Neural progenitor cell (in vitro differentiated cells): ENCODE results near the gene ADRA2C.

ENCODE experiments used
- EZH2 ChIP-seq: fragments of 200-600 bp; sonication (generic); IDR thresholded peaks from 2 replicates; pipeline ENCODE4 v1.6.1; 2017; ENCODE audit warnings: antibody characterized with exemption, mild to moderate bottlenecking, moderate library complexity
- TF ChIP-seq, protein P1 (sequence below): fragments of 200-600 bp; sonication (generic); IDR thresholded peaks from 2 replicates; pipeline ENCODE4 v1.5.1; 2017; ENCODE audit warnings: antibody characterized with exemption, mild to moderate bottlenecking

DNA sequence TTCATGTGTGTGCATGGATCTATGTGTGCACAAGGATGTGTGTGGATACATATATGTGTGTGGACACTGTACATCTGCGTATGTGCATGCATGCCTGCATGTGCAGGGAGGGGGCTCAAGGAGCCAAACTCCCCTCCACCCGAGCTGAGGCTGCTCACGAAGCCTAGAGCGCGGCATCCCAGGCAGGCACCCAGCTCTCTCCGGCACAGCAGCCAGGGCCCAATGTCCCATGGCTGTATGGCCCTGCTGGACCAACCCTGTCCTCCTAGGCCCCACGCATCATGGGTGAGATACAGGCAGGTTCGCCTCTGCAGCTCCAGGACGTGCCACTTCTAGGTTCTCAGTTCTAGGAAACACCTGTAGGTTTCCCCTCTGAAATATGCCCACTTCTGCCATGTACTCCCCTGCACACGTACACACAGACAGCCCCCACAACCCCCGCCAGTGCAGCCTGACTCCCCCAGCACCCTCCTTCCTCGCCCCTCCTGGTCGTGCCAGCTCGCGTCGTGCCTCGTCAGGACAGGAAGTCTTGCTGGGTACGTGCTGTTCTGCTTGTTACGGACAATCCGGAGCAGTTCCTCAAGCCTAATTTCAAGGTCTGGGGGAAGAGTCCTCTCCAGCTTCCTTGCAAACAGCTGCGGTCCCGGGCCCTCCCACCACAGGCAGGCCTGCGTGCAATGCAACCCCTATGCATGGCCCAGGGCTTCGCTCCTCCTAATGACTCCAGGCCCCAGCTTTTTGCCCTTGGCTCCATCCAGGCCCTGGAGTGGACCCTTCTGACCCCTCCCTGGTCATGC, 3.2 kb upstream of the ADRA2C start:
- TF ChIP-seq, protein P1, sequence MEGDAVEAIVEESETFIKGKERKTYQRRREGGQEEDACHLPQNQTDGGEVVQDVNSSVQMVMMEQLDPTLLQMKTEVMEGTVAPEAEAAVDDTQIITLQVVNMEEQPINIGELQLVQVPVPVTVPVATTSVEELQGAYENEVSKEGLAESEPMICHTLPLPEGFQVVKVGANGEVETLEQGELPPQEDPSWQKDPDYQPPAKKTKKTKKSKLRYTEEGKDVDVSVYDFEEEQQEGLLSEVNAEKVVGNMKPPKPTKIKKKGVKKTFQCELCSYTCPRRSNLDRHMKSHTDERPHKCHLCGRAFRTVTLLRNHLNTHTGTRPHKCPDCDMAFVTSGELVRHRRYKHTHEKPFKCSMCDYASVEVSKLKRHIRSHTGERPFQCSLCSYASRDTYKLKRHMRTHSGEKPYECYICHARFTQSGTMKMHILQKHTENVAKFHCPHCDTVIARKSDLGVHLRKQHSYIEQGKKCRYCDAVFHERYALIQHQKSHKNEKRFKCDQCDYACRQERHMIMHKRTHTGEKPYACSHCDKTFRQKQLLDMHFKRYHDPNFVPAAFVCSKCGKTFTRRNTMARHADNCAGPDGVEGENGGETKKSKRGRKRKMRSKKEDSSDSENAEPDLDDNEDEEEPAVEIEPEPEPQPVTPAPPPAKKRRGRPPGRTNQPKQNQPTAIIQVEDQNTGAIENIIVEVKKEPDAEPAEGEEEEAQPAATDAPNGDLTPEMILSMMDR: no peak
- no peak for TF ChIP-seq EZH2
